Peyer's patch (tissue), 4 donors: ENCODE measurements around the gene ACTMAP.

Experiments used
- CTCF ChIP-seq, 6 experiments: fragments of 450-650 bp in 4 of 6; fragments of 200-600 bp in 2 of 6; sonication (generic) in 1 of 6; IDR thresholded peaks; one replicate each; pipeline ENCODE4 v1.5.1; 2017 to 2019; ENCODE audit warnings: antibody characterized with exemption in 6 of 6, mild to moderate bottlenecking in 3 of 6, moderate library complexity in 1 of 6
- POLR2A ChIP-seq, 2 donors: fragments of 450-650 bp; IDR thresholded peaks; one replicate each; pipeline ENCODE4 v1.5.1; 2017; ENCODE audit warnings: antibody characterized with exemption in 2 of 2, mild to moderate bottlenecking in 2 of 2, moderate library complexity in 2 of 2

GRCh38 chr19:40707615-40708014, 42.7 kb downstream of the ACTMAP start:
- no peak for TF ChIP-seq CTCF (IDR thresholded peaks at IDR 0.05)
- TF ChIP-seq POLR2A (IDR thresholded peaks at IDR 0.05), result no peak
